HG02970 (cell line): ENCODE measurements around the gene PPFIA3.
A peak's percentile ranks its signal among the peaks of the same experiment; 100 is the strongest.
"Not testable (repeated sequence)": the region's sequence is repeated elsewhere in the genome, so short reads cannot be mapped to it uniquely, and the experiment has no call there.

ENCODE experiments used
- ATAC-seq: cut with Tn5 transposase; IDR thresholded peaks from one replicate; pipeline ENCODE4 v1.9.1; 2021; ENCODE audit warnings: mild to moderate bottlenecking, moderate library complexity, moderate number of reproducible peaks; ENCODE audit not compliant: unreplicated experiment, low FRiP score

PPFIA3 gene

DNA sequence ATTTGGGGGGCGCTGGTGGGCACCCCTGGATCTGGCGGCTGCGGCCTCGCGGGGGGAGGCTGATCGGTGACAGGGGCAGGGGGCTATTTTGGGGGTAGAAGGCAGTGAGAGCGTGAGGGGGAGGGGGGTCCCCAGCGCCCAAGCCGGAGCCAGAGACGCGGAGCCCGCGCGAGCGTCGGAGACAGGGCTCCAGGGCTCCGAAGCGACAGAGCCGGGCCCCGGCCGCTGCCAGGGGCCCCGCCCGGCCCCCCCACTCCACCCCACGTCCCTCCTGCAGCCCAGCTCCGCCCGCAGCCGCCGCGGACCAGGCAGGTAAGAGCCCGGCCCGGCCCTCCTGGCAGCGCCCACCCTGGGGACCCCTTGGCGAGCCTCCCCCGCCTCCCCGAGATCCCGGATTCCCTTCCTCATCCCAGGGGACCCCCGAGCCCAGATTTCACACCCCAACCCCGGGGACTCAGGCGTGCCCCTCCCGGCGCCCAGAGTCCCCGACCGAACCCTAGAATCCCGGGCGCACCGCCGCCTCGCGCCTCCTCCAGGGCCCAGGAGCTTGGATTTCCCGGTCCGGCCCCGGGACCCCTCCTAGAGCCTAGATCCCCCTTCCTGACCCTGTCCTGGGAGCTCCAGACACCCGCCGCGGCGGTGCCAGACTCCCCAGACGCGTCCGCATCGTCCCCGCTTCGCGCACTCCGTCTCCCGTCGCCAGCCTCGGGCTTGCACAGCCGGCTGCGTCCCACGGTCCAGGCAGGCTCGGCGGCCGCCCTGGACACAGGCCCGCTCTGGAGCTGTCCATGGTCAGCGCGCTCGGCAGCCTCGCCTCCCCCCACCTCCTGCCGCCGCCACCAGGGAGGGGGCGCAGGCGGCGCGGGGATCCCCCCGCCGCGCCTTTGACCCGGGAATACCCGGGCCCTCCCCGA, at the start of gene PPFIA3:
TSS of gene PPFIA3 (plus strand) at position 134 of the 914 bp plus-strand sequence. CDS start 8,330 bp downstream, outside the sequence.
- ATAC-seq = no peak

DNA sequence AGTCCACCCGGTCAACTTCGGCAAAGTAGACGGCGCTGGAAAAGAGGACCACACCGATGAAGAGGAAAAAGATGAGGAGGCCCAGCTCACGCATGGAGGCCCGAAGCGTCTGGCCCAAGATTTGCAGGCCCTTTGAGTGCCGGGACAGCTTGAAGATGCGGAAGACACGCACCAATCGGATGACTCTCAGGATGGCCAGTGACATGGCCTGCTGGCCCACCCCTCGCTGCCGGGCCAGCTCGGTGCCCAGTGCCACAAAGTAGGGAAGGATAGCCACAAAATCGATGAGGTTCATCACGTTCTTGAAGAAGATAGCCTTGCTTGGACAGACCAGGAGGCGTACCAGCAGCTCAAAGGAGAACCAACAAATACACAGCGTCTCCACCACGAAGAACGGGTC, 48.9 kb upstream of the PPFIA3 start:
- ATAC-seq = no peak

GRCh38 chr19:49071860-49072547, 47.3 kb upstream of the PPFIA3 start:
- no peak for ATAC-seq

DNA sequence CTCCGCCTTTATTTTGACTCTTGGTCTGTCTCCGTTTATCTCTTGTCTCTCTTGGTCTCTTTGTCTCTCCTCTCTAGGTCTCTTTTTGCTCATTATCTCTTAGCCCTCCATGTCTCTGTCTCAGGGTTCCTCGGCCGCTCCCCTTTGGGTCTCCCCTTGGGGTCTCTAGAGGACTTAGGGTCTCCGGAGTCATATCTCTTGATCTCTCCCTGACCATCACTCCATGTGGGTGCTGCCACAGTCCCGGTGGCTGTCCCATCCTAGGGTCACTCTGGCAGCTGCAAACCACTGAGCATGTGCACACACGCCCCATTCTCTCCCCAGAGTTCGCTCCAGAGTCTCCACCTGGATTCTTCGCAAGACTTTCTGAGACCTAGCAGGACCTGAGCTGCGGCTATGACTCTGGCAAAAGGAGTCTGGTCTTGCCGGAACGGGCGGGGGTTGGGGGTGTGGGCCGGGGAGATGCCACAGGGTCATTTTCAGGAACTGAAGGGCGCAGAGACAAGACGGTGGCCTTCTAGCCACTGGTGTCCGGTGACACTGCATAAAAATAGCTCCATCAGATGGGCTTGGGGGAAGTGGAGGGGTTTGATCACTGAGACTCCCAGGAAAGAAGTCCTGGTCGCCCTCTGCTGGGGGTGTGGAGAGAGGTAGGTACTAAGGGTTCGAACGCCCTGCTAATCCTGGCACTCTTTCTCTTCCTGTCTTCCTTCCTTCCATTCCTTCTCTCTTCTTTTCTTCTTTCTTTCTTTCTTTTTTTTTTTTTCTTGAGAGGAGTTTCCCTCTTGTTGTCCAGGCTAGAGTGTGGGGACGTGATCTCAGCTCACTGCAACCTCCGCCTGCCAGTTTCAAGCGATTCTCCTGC, 45.6 kb upstream of the PPFIA3 start:
- ATAC-seq = no peak

GRCh38 chr19:49074869-49075268, 44.5 kb upstream of the PPFIA3 start:
- ATAC-seq = not testable (repeated sequence)

DNA sequence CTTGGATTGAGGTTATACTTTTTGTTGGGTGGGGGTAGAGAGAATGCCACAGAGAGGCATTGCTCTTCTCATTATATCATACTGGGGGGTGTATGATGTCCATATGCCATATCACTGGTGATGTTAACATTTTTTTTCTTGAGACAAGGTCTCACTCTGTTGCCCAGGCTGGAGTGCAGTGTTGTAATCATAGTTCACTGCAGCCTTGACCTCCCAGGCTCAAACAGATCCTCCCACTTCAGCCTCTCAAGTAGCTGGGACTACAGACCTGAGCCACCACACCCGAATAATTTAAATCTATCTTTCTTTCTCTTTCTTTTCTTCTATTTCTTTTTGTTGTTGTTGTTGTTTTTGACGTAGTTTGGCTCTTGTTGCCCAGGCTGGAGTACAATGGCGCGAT, 39.0 kb upstream of the PPFIA3 start:
- no peak for ATAC-seq

DNA sequence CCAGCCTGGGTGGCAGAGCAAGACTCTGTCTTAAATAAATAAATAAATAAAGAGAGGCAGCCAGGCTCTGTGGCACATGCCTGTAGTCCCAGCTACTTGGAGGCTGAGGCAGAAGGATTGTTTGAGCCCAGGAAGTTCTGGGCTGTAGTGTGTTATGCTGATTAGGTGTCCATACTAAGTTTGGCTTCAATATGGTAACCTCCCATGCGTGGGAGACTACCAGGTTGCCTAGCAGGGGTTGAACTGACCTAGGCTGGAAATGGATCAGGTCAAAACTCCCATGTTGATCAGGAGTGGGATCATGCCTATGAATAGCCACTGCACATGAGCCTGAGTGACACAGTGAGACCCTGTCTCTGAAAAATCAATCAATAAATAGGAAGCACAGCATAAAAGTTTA, 38.1 kb upstream of the PPFIA3 start:
- no peak for ATAC-seq

DNA sequence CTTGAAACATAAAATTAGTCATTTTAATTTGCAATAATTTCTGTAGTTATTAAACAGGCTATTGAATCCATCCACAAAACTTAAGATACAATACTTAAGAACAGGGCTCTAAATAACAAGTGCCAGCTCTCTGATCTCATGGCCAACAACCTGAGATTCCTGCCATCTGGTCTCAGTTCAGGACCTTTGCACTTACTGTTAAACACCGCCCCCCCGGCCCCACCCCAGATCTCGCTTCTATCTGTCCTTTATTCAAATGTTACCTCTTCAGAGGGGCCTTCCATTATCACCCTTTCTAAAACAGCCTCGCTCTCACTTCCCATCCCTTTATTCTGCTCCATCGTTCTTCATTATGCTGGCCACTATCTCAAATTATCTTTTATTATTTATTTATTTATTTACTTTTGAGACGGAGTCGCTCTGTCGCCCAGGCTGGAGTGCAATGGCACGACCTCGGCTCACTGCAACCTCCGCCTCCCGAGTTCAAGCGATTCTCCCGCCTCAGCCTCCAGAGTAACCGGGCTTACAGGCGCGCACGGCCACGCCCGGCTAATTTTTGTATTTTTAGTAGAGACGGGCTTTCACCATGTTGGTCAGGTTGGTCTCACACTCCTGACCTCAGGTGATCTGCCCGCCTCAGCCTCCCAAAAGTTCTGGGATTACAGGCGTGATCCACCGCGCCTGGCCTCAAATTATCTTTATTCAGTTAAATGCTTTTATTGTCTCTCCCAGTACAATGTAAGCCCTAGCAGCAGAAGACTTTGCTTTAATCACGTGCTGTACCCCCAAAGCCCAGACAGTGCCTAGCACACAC, 34.9 kb upstream of the PPFIA3 start:
- ATAC-seq = no peak

DNA sequence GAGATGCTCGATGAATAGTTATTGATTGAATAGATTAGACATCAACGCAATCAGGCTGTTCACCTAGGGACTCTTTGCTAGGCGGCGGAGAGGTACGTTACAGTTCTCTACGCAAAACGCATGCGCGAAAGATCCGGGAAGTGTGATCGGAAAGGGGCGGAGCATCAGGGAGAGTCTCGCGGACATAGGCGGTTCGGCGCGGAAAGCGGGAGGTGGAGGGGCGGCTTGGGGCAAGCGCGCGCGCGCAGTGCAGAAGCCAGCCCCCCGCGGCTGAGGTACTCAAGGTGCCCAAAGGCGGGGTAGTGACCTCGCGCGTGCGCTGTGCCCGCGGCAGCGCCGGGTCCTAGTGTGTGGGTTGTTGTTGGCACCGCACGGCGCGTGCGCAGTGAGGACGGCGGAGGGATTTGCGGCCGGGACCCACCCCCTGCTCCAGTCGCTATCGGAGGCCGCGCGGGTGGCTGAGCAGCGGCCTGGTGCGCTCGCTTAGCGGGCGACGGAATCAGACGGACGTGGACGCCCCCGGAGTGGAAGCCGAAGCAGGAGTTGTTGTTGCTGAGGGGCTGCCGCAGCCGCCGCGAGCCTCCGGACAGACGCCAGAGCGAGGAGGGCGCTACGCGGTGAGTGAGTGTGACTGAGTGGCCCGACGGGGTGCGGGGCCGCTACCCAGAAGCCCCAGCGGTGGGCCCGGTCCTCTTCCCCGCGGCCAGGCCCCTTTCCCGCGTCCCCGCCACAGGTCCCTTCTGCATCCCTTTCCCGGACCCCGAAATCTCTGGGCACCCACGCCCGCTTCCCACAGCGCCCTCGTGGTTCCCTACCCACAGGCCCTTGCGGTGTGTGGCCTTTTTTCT, 34.1 kb upstream of the PPFIA3 start, which contains the start of gene SNRNP70:
TSS of gene SNRNP70 (plus strand) at position 432 of the 848 bp plus-strand sequence. CDS start 964 bp downstream, outside the sequence.
- ATAC-seq = peak; percentile 90

DNA sequence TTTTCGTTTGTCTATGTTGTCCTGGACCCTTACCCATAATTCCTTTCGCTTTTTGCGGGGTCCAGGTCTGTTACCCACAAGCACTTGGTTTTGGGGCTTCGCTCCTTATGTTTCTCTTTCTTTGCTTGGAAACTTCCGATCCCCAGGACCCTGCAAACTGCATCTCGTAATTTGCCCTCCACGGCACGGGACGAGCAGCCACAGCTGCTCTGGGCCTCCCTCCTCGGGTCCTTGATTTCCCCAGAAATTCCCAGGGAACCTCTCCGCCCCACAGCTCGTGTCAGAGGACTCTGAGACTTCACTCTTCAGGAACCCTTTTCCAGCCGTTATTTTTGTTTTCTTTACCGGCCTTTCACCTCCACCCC, 33.5 kb upstream of the PPFIA3 start:
- no peak for ATAC-seq

DNA sequence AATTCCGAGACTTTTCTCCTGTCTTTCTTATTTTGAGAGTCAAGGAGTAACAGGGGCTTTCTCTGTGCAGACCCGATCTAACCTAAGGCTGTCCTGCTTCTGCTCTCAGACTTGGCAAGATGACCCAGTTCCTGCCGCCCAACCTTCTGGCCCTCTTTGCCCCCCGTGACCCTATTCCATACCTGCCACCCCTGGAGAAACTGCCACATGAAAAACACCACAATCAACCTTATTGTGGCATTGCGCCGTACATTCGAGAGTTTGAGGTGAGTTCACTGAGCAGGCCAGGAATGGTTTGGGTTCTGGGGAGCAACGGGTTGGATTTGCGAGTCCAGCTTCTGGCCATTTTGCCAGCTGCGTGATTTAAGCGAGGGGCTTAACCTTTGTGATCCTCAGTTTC, 33.0 kb upstream of the PPFIA3 start:
- ATAC-seq = no peak

GRCh38 chr19:49091391-49092038, 27.8 kb upstream of the PPFIA3 start:
- ATAC-seq = no peak

GRCh38 chr19:49092686-49093085, 26.7 kb upstream of the PPFIA3 start:
- ATAC-seq = no peak

GRCh38 chr19:49094505-49095482, 24.6 kb upstream of the PPFIA3 start:
- no peak for ATAC-seq

DNA sequence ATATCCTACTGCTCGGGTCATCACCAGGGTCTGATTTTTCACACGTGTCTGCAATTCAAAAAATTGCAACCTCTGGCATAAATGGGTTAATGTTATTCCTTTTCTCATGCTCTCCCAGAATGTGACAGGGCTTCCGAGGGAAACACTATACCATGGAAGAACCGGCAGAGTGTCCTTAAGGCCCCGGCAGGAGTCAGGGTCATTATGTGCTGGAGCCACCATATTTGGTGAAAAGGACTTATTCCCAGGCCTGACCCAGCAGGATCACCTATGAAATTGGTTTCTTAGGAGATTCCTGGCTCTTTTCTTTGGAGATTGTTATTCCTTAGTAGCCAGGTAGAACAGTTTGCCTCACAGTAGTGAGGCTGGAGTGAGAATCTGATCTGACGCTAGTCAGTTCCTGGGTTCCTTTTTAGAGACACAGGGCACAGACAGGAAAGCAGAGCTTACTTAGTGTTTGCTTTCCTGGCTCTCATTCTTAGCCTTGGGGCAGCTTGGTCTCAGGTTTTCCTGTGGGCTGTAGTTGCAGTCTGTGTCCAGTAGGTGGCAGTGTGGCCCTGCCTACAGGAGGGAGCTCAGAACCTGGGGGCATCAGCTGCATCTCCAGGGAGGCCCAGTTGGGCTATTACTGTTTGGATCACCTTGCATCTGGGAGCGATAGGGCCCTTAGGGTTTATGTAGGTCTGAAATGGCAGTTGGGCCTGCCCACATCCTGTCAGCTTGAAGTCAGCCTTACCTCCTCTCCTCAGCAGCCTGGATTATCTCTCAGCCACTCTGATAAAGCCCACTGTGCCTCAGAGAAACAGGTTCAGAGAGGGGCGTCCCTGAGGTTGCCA, 21.7 kb upstream of the PPFIA3 start:
- ATAC-seq = no peak

DNA sequence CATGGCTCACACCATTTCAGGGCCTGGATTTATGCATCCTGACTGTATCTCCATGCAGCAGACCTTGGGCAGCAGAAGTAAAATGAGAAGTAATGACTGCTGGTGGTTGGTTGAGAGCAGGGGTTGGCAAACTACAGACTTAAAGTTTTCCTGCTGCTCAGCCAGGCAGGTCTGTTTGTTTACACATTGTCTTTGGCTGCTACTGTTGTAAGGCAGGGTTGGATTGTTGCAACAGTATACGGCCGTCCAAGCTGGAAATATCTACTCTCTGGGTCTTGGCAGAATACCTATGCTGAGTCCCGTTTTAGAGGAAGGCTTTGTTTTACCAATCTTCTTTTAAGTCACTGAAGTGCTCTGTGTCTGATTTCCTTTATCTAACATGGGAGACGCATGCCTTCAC, 20.5 kb upstream of the PPFIA3 start:
- ATAC-seq = no peak
